Coronary artery (tissue), 2 donors: ENCODE measurements around the gene SACM1L.
"Not testable (repeated sequence)": the region's sequence is repeated elsewhere in the genome, so short reads cannot be mapped to it uniquely, and the experiment has no call there.

Source experiments
- DNase-seq: peaks from one replicate; pipeline ENCODE4 v3.0.0-alpha.2; 2017; ENCODE audit warnings: low spot score
- H3K27ac ChIP-seq, 2 donors: fragments of 200-600 bp; sonication (generic); one replicate each; pipeline ENCODE4 v1.5.1; 2016 to 2019
- H3K4me3 ChIP-seq: fragments of 200-600 bp; sonication (generic); 2 replicates; pipeline ENCODE4 v1.5.1; 2016; ENCODE audit warnings: mild to moderate bottlenecking, moderate library complexity
- CTCF ChIP-seq: fragments of 200-600 bp; sonication (generic); IDR thresholded peaks from one replicate; pipeline ENCODE4 v1.5.1; 2019; ENCODE audit warnings: antibody characterized with exemption

The SACM1L gene

GRCh38 chr3:45691842-45692241 is 2.6 kb downstream of the SACM1L start:
- no peak overlapping the region for H3K4me3 ChIP-seq
- no peak overlapping the region for H3K27ac ChIP-seq
- no peak for DNase-seq
- TF ChIP-seq CTCF: no peak

- no peak overlapping the region for H3K4me3 ChIP-seq
- H3K27ac ChIP-seq: no peak overlapping the region
- TF ChIP-seq CTCF: no peak
- no peak for DNase-seq
These were observed 3.7 kb downstream of the SACM1L start for GRCh38 chr3:45692866-45693265.

- DNase-seq: no peak
- TF ChIP-seq CTCF: no peak
- no peak overlapping the region for H3K27ac ChIP-seq
- no peak overlapping the region for H3K4me3 ChIP-seq
These were observed 4.8 kb downstream of the SACM1L start for GRCh38 chr3:45693941-45694521.

GRCh38 chr3:45695166-45695565 is 6.0 kb downstream of the SACM1L start:
- DNase-seq, H3K27ac ChIP-seq: not testable (repeated sequence)

GRCh38 chr3:45700570-45701073 is 11.4 kb downstream of the SACM1L start:
- H3K4me3 ChIP-seq: no peak overlapping the region
- DNase-seq: no peak
- H3K27ac ChIP-seq: no peak overlapping the region
- TF ChIP-seq CTCF: no peak

More at GRCh38 chr3:45695166-45695565, 6.0 kb downstream of the SACM1L start:
- H3K4me3 ChIP-seq: not testable (repeated sequence)

- H3K4me3 ChIP-seq: no peak overlapping the region
- no peak for DNase-seq
- H3K27ac ChIP-seq: no peak overlapping the region
- no peak for TF ChIP-seq CTCF
These were observed 12.1 kb downstream of the SACM1L start for GRCh38 chr3:45701172-45701867.

GRCh38 chr3:45704301-45704943 is 15.2 kb downstream of the SACM1L start:
- no peak for DNase-seq
- no peak for TF ChIP-seq CTCF
- Histone ChIP-seq H3K27ac (no peak overlapping the region), H3K4me3 (no peak overlapping the region)
